IMR-90 (cell line): ENCODE results near the gene FLT1. TPM values are rescaled to one million over a fixed set of nuclear protein-coding genes. Genes with fewer than 3 reads are reported as not detected.

ENCODE experiments used
- ATAC-seq: fragments of 200-7000 bp; cut with Tn5 transposase; 2 replicates; pipeline ENCODE4 v1.9.1; 2020; ENCODE audit warnings: low read depth, mild to moderate bottlenecking, moderate library complexity
- BruUV-seq: library from RNA; stranded (reverse); fragments of 400-500 nt; replicated peaks from 2 replicates; lab custom pipeline; 2021; lab: Mats Ljungman, UMichigan
- CTCF ChIA-PET: fragments of 300-600 bp; formaldehyde crosslinking; extraction: SDS; loops from one replicate; lab custom pipeline; 2021; ENCODE audit warnings: antibody characterized with exemption; lab: Yijun Ruan, JAX
- POLR2A ChIA-PET: fragments of 300-600 bp; sonication (Branson Sonifier 250); formaldehyde crosslinking; loops from one replicate; lab custom pipeline; 2022; ENCODE audit warnings: antibody characterized with exemption; ENCODE audit not compliant: unreplicated experiment; lab: Charles Lee
- DNase-seq: peaks from one replicate; pipeline ENCODE4 v3.0.0; 2013
- H2AFZ ChIP-seq: replicated peaks from 2 replicates; pipeline ENCODE3; 2013; ENCODE audit warnings: low read length, mild to moderate bottlenecking; ENCODE audit not compliant: poor library complexity
- H2AK5ac ChIP-seq: 2 replicates; pipeline ENCODE4 v1.6.1; 2013; ENCODE audit warnings: low read depth, low read length, inconsistent platforms
- H2AK9ac ChIP-seq: replicated peaks from 2 replicates; pipeline ENCODE3; 2013; ENCODE audit warnings: mild to moderate bottlenecking, low read depth, low read length, moderate library complexity; ENCODE audit not compliant: poor library complexity
- H2BK120ac ChIP-seq: 2 replicates; pipeline ENCODE4 v1.6.1; 2013; ENCODE audit warnings: low read depth, low read length, inconsistent platforms
- H2BK15ac ChIP-seq: 3 replicates; pipeline ENCODE4 v1.6.1; 2013; ENCODE audit warnings: low read depth, low read length, inconsistent platforms
- H2BK20ac ChIP-seq: 2 replicates; pipeline ENCODE4 v1.6.1; 2013; ENCODE audit warnings: low read depth, mild to moderate bottlenecking, inconsistent platforms, low read length, moderate library complexity
- H2BK5ac ChIP-seq: 2 replicates; pipeline ENCODE4 v1.6.1; 2013; ENCODE audit warnings: mild to moderate bottlenecking, low read depth, low read length, inconsistent platforms; ENCODE audit not compliant: poor library complexity, severe bottlenecking
- H3K14ac ChIP-seq: replicated peaks from 2 replicates; pipeline ENCODE4 v1.6.1; 2013; ENCODE audit warnings: low read depth, low read length, inconsistent platforms
- H3K18ac ChIP-seq: 2 replicates; pipeline ENCODE4 v1.6.1; 2013; ENCODE audit warnings: low read depth, low read length, control low read depth
- H3K23ac ChIP-seq: 2 replicates; pipeline ENCODE4 v1.6.1; 2013; ENCODE audit warnings: low read depth, low read length, inconsistent platforms
- H3K27ac ChIP-seq: 2 replicates; pipeline ENCODE4 v1.5.1; 2013; ENCODE audit warnings: mild to moderate bottlenecking, control low read depth, low read length; ENCODE audit not compliant: insufficient read depth
- H3K27me3 ChIP-seq: 2 replicates; pipeline ENCODE4 v1.6.1; 2013; ENCODE audit warnings: low read length; ENCODE audit not compliant: control insufficient read depth, insufficient read depth
- H3K36me3 ChIP-seq: 2 replicates; pipeline ENCODE4 v1.6.1; 2013; ENCODE audit warnings: low read length, mixed read lengths; ENCODE audit not compliant: control insufficient read depth, insufficient read depth
- H3K4ac ChIP-seq: 2 replicates; pipeline ENCODE4 v1.6.1; 2013; ENCODE audit warnings: low read depth, low read length, inconsistent platforms
- H3K4me1 ChIP-seq: 2 replicates; pipeline ENCODE4 v1.6.1; 2013; ENCODE audit warnings: low read length, mixed read lengths; ENCODE audit not compliant: control insufficient read depth, insufficient read depth
- H3K4me2 ChIP-seq: 2 replicates; pipeline ENCODE4 v1.6.1; 2013; ENCODE audit warnings: low read depth, mild to moderate bottlenecking, control low read depth, low read length, moderate library complexity
- H3K4me3 ChIP-seq: 2 replicates; pipeline ENCODE4 v1.5.1; 2013; ENCODE audit warnings: low read depth, mild to moderate bottlenecking, control low read depth, low read length, moderate library complexity; ENCODE audit not compliant: insufficient read depth
- H3K56ac ChIP-seq: 2 replicates; pipeline ENCODE4 v1.6.1; 2013; ENCODE audit warnings: low read length, inconsistent platforms; ENCODE audit not compliant: insufficient read depth; ENCODE audit errors: extremely low read depth
- H3K79me1 ChIP-seq, 2 experiments: 2 replicates each; pipeline ENCODE4 v1.6.1; 2013; ENCODE audit warnings: low read length in 2 of 2, inconsistent platforms in 1 of 2, low read depth in 1 of 2
- H3K9ac ChIP-seq: 2 replicates; pipeline ENCODE4 v1.6.1; 2013; ENCODE audit warnings: low read depth, low read length, control low read depth
- H3K9me1 ChIP-seq: 2 replicates; pipeline ENCODE4 v1.6.1; 2013; ENCODE audit warnings: low read length, inconsistent platforms; ENCODE audit not compliant: insufficient read depth
- H3K9me3 ChIP-seq: 2 replicates; pipeline ENCODE4 v1.6.1; 2013; ENCODE audit warnings: low read length; ENCODE audit not compliant: control insufficient read depth, insufficient read depth
- H4K20me1 ChIP-seq: 2 replicates; pipeline ENCODE4 v1.6.1; 2013; ENCODE audit warnings: low read length, inconsistent platforms; ENCODE audit not compliant: insufficient read depth
- H4K5ac ChIP-seq: 2 replicates; pipeline ENCODE4 v1.6.1; 2013; ENCODE audit warnings: mild to moderate bottlenecking, low read depth, low read length, control low read depth
- H4K8ac ChIP-seq, 2 experiments: 2 replicates each; pipeline ENCODE4 v1.6.1; 2013; ENCODE audit warnings: low read depth in 2 of 2, low read length in 2 of 2, control low read depth in 1 of 2, inconsistent platforms in 1 of 2
- H4K91ac ChIP-seq: 2 replicates; pipeline ENCODE4 v1.6.1; 2013; ENCODE audit warnings: low read depth, low read length, inconsistent platforms; ENCODE audit not compliant: insufficient read depth
- BHLHE40 ChIP-seq: fragments of 150-350 bp; IDR thresholded peaks from 2 replicates; pipeline ENCODE4 v1.6.1; 2016; ENCODE audit warnings: mild to moderate bottlenecking, low read depth, low read length
- RAD21 ChIP-seq: IDR thresholded peaks from 2 replicates; pipeline ENCODE4 v1.6.1; 2012; ENCODE audit warnings: low read length, improper control_type of control experiment
- RCOR1 ChIP-seq: IDR thresholded peaks from 2 replicates; pipeline ENCODE4 v1.6.1; 2012; ENCODE audit warnings: mild to moderate bottlenecking, low read length, improper control_type of control experiment; ENCODE audit not compliant: insufficient replicate concordance
- RFX5 ChIP-seq: IDR thresholded peaks from 2 replicates; pipeline ENCODE4 v1.8.0; 2012; ENCODE audit warnings: low read depth, mild to moderate bottlenecking, low read length, moderate library complexity
- WGBS, 2 experiments: methylation state at CpG; one replicate each; pipeline versions ENCODE4 v1.1.5 to v1.1.7; 2013; ENCODE audit warnings: missing lambda C conversion rate in 2 of 2; ENCODE audit not compliant: insufficient read length in 1 of 2; ENCODE audit errors: extremely low coverage in 2 of 2; 5-methylcytosine and 5-hydroxymethylcytosine counted together
- dilution Hi-C: fragments of 300-500 bp; cut with HindIII; formaldehyde crosslinking; loops from one replicate; pipeline ENCODE4 v1.14.3; 2018; ENCODE audit warnings: low sequenced_read_pairs; ENCODE audit not compliant: unreplicated experiment
- in situ Hi-C: fragments of 300-500 bp; cut with MboI; formaldehyde crosslinking; loops from 3 replicates; pipeline ENCODE4 v1.14.3; 2019; ENCODE audit warnings: low sequenced_read_pairs, inconsistent platforms, mixed read lengths
- intact Hi-C: fragments of 100-400 bp; cut with micrococcal nuclease; formaldehyde crosslinking; loops from 2 replicates; pipeline ENCODE4 v1.10.0; 2022
- polyA plus RNA-seq, 3 experiments: library from polyadenylated mRNA; depleted of rRNA; stranded (reverse); fragments of >200 nt; gene quantifications; 2 replicates each; pipeline ENCODE4 v1.2.3, GENCODE V29; 2012; ENCODE audit warnings: low replicate concordance in 1 of 3
- total RNA-seq: library from RNA; depleted of rRNA; stranded (reverse); fragments of >200 nt; gene quantifications from 2 replicates; pipeline ENCODE4 v1.2.3, GENCODE V29; 2012

The FLT1 gene
- total and polyA plus RNA-seq, 2 of the 4 experiments (the other 2 are of a cell fraction) = 4.5 to 10.4 TPM

DNA sequence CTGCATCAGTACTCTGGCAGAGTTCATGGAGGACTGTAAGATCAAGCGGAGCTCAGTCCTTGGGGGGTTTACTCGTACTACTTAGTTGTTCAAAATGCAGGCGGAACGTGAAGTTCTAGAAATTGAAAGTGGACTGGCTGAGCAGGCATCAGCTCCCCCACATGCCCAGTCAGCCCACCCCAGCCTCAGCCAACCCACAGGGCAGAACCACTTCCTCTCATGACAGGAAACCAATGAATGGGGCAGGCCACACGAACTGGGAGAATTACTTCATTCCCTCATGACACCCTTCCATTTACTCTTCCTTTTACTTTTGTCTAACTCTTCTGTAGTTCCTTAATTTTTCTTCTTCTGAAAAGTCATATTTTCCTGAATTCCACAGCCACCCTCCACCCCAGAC, 71.9 kb downstream of the FLT1 start:
- Histone ChIP-seq H3K4me3 (no peak overlapping the region), H2AK5ac (no peak overlapping the region), H3K14ac (no peak overlapping the region), H3K79me1 (peaks cover 0 to 4% of the 10 kb centered on the region in 2 experiments; a peak in 1 of 4 replicates), H4K20me1 (no peaks in the 10 kb centered on the region), H3K56ac (no peak overlapping the region), H4K8ac (no peak overlapping the region), H4K5ac (no peak overlapping the region), H3K9me1 (peaks cover 4% of the 10 kb centered on the region; the same call in 1 of the 2 replicates), H3K4ac (no peak overlapping the region), H3K36me3 (no peaks in the 10 kb centered on the region), H2AK9ac (no peak overlapping the region), H3K4me2 (no peak overlapping the region), H2AFZ (no peak overlapping the region), H2BK15ac (no peak overlapping the region), H4K91ac (no peak overlapping the region), H2BK5ac (no peak overlapping the region), H3K9ac (no peak overlapping the region), H3K18ac (no peak overlapping the region), H3K9me3 (no peaks in the 10 kb centered on the region), H2BK20ac (no peak overlapping the region), H2BK120ac (no peak overlapping the region), H3K27me3 (no peaks in the 10 kb centered on the region), H3K23ac (no peak overlapping the region), H3K4me1 (no peaks in the 10 kb centered on the region; the same call in 1 of the 2 replicates), H3K27ac (no peak overlapping the region)
- ATAC-seq (no peak), DNase-seq (no peak)
- ChIA-PET CTCF (no interaction called here), POLR2A (no interaction called here)
- intact Hi-C loops (no loop called here), dilution Hi-C loops (no loop called here), in situ Hi-C loops (no loop called here)
- TF ChIP-seq RFX5 (no peak), RCOR1 (no peak), RAD21 (no peak), BHLHE40 (no peak)
- 14% methylated on average over 1 of the region's 5 CpGs; no CpG with 5 or more reads in 1 of the 2 experiments for WGBS, 2 experiments
- BruUV-seq = no TSS peak
